Peyer's patch (tissue), 4 donors: Measurements from ENCODE around the gene LMOD1.

Experiments used
- CTCF ChIP-seq, 6 experiments: fragments of 450-650 bp in 4 of 6; fragments of 200-600 bp in 2 of 6; sonication (generic) in 1 of 6; IDR thresholded peaks; one replicate each; pipeline ENCODE4 v1.5.1; 2017 to 2019; ENCODE audit warnings: antibody characterized with exemption in 6 of 6, mild to moderate bottlenecking in 3 of 6, moderate library complexity in 1 of 6
- POLR2A ChIP-seq, 2 donors: fragments of 450-650 bp; IDR thresholded peaks; one replicate each; pipeline ENCODE4 v1.5.1; 2017; ENCODE audit warnings: antibody characterized with exemption in 2 of 2, mild to moderate bottlenecking in 2 of 2, moderate library complexity in 2 of 2

DNA sequence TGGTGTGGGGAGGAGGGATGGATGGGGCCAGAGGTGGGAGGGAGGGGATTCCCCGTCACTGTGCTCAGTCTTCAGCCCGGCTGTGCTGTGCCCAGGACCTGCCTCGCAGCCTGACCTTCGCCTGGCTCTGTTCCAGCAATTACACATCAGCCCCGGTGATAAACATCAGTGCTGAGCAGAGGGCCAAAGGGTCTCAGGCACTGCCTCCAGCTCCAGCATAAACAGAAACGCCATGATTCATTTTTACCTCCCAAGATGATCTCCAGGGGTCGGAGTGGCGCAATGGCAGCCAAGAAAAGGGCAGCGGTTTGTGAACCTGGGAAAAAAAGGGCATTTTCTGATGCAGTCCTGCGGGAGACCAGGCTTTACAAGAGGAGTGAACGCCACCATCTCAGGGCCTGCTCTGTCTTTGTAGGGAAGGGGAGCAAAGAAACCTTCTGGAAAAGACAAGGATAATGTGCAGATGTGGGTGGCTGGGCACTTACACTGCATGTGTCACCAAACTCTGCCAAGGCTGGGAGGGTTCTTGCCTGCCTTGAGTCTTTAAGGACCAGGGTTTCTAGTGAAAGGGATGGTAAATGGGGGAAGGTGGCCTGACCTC, 29.6 kb downstream of the LMOD1 start:
- TF ChIP-seq CTCF (IDR thresholded peaks at IDR 0.05) (no peak), POLR2A (IDR thresholded peaks at IDR 0.05) (no peak)
